Progenitor cell of endocrine pancreas (in vitro differentiated cells): ENCODE measurements around the gene AQP7. TPM values are rescaled to one million over a fixed set of nuclear protein-coding genes. Genes with fewer than 3 reads are reported as not detected.
"Not testable (repeated sequence)": the region's sequence is repeated elsewhere in the genome, so short reads cannot be mapped to it uniquely, and the experiment has no call there.

Source experiments
- DNase-seq: peaks from one replicate; pipeline ENCODE4 v3.0.0; 2021; ENCODE audit warnings: low spot score; ENCODE audit not compliant: unreplicated experiment
- H3K27ac Mint-ChIP-seq: 2 replicates; pipeline ENCODE4 v1.8.0; 2021; ENCODE audit warnings: mild to moderate bottlenecking, moderate library complexity, mixed read lengths
- H3K27me3 Mint-ChIP-seq: 2 replicates; pipeline ENCODE4 v1.8.0; 2021; ENCODE audit warnings: mixed read lengths
- H3K36me3 Mint-ChIP-seq: 2 replicates; pipeline ENCODE4 v1.8.0; 2022; ENCODE audit warnings: mixed read lengths; ENCODE audit not compliant: insufficient read depth
- H3K4me1 Mint-ChIP-seq: 2 replicates; pipeline ENCODE4 v1.8.0; 2021; ENCODE audit warnings: low read depth, mixed read lengths
- H3K4me3 Mint-ChIP-seq: 2 replicates; pipeline ENCODE4 v1.8.0; 2021; ENCODE audit warnings: low read depth, mild to moderate bottlenecking, moderate library complexity, mixed read lengths
- H3K9me3 Mint-ChIP-seq: 2 replicates; pipeline ENCODE4 v1.8.0; 2021; ENCODE audit warnings: low read depth, mixed read lengths
- total RNA-seq: library from RNA; stranded (reverse); gene quantifications from 2 replicates; pipeline ENCODE4 v1.2.1, GENCODE V29; 2021
- TF ChIP-seq, protein P1 (sequence below): fragments of 200-600 bp; sonication (generic); IDR thresholded peaks from one replicate; pipeline ENCODE4 v1.5.0; 2021; ENCODE audit warnings: antibody characterized with exemption, mild to moderate bottlenecking; ENCODE audit not compliant: unreplicated experiment

Gene AQP7
- total RNA-seq, 1 donor from 2014 or later, result 3.3 TPM

DNA sequence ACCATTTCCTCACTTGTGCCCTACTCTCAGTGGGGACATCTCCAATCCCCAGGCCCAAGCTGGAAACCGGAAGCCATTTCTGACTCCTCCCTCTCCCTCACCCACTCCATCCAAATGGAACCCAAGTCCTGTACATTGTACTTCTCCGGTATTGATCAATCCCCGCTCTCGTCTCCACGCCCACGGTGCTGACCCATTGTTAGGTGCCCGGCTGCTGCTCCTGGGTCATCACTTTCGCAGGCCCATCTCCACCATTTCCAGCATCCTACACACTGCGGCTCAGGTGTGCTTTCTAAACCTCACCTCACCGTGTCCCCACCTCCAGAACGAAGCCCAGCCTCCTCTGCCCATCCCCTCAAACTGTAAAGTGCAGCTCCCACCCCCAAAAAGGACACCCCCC, 19.0 kb downstream of the AQP7 start:
- H3K4me1 Mint-ChIP-seq, H3K4me3 Mint-ChIP-seq, H3K27me3 Mint-ChIP-seq, DNase-seq, H3K27ac Mint-ChIP-seq, H3K36me3 Mint-ChIP-seq, H3K9me3 Mint-ChIP-seq: not testable (repeated sequence)

DNA sequence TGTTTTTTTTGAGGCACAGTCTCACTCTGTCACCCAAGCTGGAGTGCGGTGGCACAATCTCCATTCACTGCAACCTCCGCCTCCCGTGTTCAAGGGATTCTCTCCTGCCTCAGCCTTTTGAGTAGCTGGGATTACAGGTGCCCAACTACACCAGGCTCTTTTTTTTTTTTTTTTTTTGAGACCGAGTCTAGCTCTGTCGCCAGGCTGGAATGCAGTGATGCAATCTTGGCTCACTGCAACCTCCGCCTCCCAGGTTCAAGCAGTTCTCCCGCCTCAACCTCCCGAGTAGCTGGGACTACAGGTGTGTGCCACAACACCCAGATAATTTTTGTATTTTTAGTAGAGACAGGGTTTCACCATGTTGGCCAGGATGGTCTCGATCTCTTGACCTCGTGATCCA, 20.0 kb downstream of the AQP7 start:
- DNase-seq, H3K9me3 Mint-ChIP-seq, H3K4me1 Mint-ChIP-seq, H3K27ac Mint-ChIP-seq, H3K36me3 Mint-ChIP-seq, H3K27me3 Mint-ChIP-seq, H3K4me3 Mint-ChIP-seq: not testable (repeated sequence)

DNA sequence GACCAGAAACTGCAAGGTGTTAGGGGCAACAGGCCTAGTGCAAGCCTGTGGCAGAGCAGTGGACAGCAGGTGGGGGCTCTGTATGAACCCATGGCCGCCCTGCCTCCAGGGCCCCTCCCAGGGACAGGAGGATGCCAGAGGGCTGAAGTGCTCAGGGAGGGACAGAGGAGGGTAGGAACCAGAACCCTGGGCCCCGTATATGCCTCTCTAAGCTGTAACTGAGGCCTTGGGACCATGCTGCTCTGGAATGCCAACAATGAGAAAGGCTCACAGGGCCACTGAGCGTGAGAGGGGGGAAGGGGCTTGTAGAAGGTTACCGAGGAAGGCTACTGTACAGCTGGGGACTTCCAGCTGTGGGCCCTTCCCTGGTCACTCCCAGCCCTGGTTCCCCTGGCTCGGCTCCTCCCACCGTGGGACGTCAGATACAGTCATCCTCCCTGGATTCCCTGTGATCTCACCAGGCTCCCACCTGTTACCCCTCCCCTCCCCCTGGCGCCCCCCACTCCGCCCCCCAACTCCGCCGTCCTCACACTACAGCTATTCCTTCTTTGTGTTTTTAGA, 21.1 kb downstream of the AQP7 start:
- Mint-ChIP-seq H3K27ac (no peak overlapping the region), H3K36me3 (no peaks in the 10 kb centered on the region), H3K4me1 (peaks cover 8% of the 10 kb centered on the region), H3K4me3 (no peak overlapping the region), H3K27me3 (no peaks in the 10 kb centered on the region), H3K9me3 (no peaks in the 10 kb centered on the region)
- no peak for DNase-seq
- TF ChIP-seq, protein P1, sequence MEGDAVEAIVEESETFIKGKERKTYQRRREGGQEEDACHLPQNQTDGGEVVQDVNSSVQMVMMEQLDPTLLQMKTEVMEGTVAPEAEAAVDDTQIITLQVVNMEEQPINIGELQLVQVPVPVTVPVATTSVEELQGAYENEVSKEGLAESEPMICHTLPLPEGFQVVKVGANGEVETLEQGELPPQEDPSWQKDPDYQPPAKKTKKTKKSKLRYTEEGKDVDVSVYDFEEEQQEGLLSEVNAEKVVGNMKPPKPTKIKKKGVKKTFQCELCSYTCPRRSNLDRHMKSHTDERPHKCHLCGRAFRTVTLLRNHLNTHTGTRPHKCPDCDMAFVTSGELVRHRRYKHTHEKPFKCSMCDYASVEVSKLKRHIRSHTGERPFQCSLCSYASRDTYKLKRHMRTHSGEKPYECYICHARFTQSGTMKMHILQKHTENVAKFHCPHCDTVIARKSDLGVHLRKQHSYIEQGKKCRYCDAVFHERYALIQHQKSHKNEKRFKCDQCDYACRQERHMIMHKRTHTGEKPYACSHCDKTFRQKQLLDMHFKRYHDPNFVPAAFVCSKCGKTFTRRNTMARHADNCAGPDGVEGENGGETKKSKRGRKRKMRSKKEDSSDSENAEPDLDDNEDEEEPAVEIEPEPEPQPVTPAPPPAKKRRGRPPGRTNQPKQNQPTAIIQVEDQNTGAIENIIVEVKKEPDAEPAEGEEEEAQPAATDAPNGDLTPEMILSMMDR, result no peak

DNA sequence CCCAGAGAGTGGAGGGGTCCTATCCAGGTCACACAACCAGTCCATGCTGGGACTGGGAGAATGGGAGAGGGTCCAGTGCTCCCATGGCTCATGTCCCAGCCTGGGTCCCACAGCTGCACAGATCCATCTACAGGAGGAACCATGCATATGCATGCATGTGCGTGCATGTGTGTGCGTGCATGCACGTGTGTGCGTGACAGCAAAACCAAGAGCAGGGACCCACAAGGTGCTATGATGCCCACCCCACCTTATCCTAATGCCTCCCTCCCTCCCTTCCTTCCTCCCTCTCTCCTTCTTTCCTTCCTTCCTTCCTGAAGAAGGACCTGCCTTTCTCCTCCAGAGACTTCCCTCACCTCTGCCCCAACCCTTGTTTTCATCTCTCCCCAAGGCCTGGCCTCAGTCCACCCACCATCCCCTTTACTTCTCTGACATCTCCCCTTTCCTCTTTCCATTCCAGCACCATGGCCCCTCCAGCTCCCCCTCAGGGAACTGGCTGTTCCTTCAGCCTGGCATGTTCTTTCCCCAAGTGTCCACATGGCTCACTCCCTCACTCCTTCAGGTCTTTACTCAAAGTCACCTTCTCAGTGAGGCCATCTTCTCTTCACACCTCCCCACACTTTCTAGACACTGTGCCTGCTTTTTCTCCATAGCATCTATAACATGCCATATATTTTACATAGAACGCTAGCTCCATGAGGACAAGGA, 21.8 kb downstream of the AQP7 start:
- Mint-ChIP-seq H3K4me1 (peaks cover 12% of the 10 kb centered on the region), H3K36me3 (no peaks in the 10 kb centered on the region), H3K4me3 (no peak overlapping the region), H3K27me3 (no peaks in the 10 kb centered on the region), H3K9me3 (no peaks in the 10 kb centered on the region), H3K27ac (peak overlapping the region; percentile 47)
- no peak for DNase-seq
- TF ChIP-seq, protein P1, result no peak

DNA sequence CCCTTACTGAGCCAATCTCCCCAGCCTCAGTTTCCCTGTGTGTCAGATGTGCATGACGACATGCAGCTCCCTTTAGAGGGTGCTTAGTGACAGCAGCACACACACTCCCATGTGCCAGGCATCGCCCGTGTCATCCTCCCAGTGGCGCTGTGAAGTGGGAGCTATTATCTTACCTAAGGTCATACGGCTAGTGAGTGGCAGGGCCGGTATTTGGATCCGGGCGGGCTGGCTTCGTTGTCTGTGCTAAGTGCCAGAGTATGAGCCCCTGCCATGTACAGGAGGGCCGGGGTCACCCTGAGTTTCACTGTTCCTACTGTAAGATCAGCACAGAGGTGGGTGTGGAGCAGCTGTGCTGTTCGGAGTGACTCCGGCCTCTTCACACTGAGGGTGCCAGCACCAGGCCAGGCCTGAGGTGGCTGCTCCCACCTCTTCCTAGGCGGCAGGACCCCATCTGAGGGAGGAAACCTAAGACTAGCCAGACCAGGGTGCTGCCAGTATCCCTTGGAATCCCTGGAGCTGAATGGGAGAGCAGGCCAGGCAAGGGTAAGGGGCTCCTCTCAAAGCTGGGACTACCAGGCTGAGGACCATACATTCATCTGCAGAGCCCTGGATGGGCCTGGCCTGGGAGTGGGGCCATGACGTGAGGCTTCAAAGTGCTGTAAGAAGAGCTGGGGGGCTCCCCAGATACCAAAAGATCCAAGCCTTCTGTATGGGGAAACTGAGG, 22.5 kb downstream of the AQP7 start:
- Mint-ChIP-seq H3K4me3 (no peak overlapping the region), H3K4me1 (peaks cover 18% of the 10 kb centered on the region), H3K27me3 (no peaks in the 10 kb centered on the region), H3K27ac (peak overlapping the region; percentile 61), H3K36me3 (no peaks in the 10 kb centered on the region), H3K9me3 (no peaks in the 10 kb centered on the region)
- no peak for DNase-seq
- TF ChIP-seq, protein P1, result no peak

DNA sequence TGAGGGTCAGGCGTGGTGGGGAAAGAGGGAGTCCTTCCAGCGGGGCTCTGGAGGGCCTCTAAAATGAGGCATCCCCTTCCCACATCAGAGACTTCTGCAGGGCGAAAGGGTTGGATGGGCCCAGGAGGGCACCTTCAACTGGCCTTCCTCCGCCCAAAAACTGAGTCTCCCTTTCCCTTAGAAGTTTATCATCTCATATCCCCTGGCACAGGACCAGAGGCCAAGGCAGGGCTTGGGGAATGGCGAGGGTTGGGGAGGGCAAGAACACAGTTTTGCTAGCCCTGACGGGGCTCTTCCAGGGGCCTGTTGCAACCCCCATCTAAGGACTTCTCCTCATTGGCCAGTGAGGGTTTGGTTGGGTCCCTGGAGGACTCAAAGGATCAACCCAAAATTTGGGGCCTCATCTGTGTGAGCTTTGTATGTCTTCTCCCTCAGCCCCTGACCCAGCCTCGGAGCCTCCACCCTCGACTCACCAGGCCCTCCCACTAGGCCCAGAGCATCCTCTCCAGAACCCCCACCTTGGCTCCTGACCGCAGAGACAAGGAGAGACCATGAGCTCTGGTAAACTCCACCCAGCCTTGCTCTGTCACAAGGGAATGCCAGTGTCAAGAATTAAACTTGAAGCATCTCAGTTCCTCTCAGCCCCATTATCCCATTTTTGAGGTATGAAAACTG, 24.1 kb downstream of the AQP7 start:
- H3K4me3 Mint-ChIP-seq, result no peak overlapping the region
- no peaks in the 10 kb centered on the region for H3K27me3 Mint-ChIP-seq
- TF ChIP-seq, protein P1, result no peak
- peaks cover 21% of the 10 kb centered on the region for H3K4me1 Mint-ChIP-seq
- H3K9me3 Mint-ChIP-seq, result no peaks in the 10 kb centered on the region
- H3K36me3 Mint-ChIP-seq, result no peaks in the 10 kb centered on the region
- no peak overlapping the region for H3K27ac Mint-ChIP-seq
- no peak for DNase-seq
